ENCODE measurements around the gene UBE2D4. TPM values are rescaled to one million over a fixed set of nuclear protein-coding genes. Genes with fewer than 3 reads are reported as not detected.

Gene UBE2D4
- total RNA-seq, 4 donors from 2014 or later, result 12.9 to 18.2 (median 15.1) TPM

- 74 to 76% methylated on average over 2 of the region's 2 CpGs for WGBS, 2 donors
- H3K9me3 ChIP-seq, result no peaks in the 10 kb centered on the region
- peaks cover 0 to 9% (median 0%) of the 10 kb centered on the region in 3 donors for H3K36me3 ChIP-seq
- no peak for DNase-seq (ENCODE audit: low spot score in 2 of 2)
- H3K27ac ChIP-seq, result no peak overlapping the region
- no peak overlapping the region for H3K4me3 ChIP-seq
- TF ChIP-seq CTCF (IDR thresholded peaks at IDR 0.05) (no peak), POLR2A (IDR thresholded peaks at IDR 0.05) (no peak), EP300 (IDR thresholded peaks at IDR 0.05) (no peak)
- H3K27me3 ChIP-seq, result no peaks in the 10 kb centered on the region
- peaks cover 0 to 10% (median 3%) of the 10 kb centered on the region in 4 donors for H3K4me1 ChIP-seq
These were observed 4.8 kb upstream of the UBE2D4 start for GRCh38 chr7:43921423-43921822.

- Histone ChIP-seq H3K4me3 (no peak overlapping the region), H3K4me1 (peaks cover 0 to 19% (median 10%) of the 10 kb centered on the region in 4 donors), H3K36me3 (peaks cover 0 to 9% (median 0%) of the 10 kb centered on the region in 3 donors), H3K27me3 (no peaks in the 10 kb centered on the region), H3K9me3 (no peaks in the 10 kb centered on the region), H3K27ac (no peak overlapping the region)
- no peak for DNase-seq (ENCODE audit: low spot score in 2 of 2)
- 96 to 98% methylated on average over 4 of the region's 4 CpGs for WGBS, 2 donors
- no peak for TF ChIP-seq POLR2A (IDR thresholded peaks at IDR 0.05)
- TF ChIP-seq EP300 (IDR thresholded peaks at IDR 0.05), result no peak
- no peak for TF ChIP-seq CTCF (IDR thresholded peaks at IDR 0.05)
These were observed 3.5 kb upstream of the UBE2D4 start for GRCh38 chr7:43922726-43923125.

- no peak for DNase-seq (ENCODE audit: low spot score in 2 of 2)
- WGBS, 2 donors, result 1 to 2% methylated on average over 6 of the region's 6 CpGs
- TF ChIP-seq EP300 (IDR thresholded peaks at IDR 0.05) (no peak), CTCF (IDR thresholded peaks at IDR 0.05) (peak in 3 of 5 experiments; percentile 2 to 29 (median 4)), POLR2A (IDR thresholded peaks at IDR 0.05) (no peak)
- Histone ChIP-seq H3K36me3 (no peaks in the 10 kb centered on the region), H3K4me3 (peak overlapping the region; percentile 66 to 80 (median 78)), H3K4me1 (peaks cover 0 to 19% (median 10%) of the 10 kb centered on the region in 4 donors), H3K27ac (peak overlapping the region; percentile 92 to 98 (median 94)), H3K27me3 (no peaks in the 10 kb centered on the region), H3K9me3 (no peaks in the 10 kb centered on the region)
These were observed 525 bp downstream of the UBE2D4 start for GRCh38 chr7:43926798-43927123.

- 93 to 94% methylated on average over 4 of the region's 4 CpGs for WGBS, 2 donors
- no peak overlapping the region for H3K4me3 ChIP-seq
- H3K36me3 ChIP-seq, result no peaks in the 10 kb centered on the region
- no peaks in the 10 kb centered on the region for H3K27me3 ChIP-seq
- TF ChIP-seq EP300 (IDR thresholded peaks at IDR 0.05) (no peak), POLR2A (IDR thresholded peaks at IDR 0.05) (no peak), CTCF (IDR thresholded peaks at IDR 0.05) (no peak)
- H3K27ac ChIP-seq, result no peak overlapping the region
- no peak for DNase-seq (ENCODE audit: low spot score in 2 of 2)
- H3K4me1 ChIP-seq, result peaks cover 0 to 19% (median 10%) of the 10 kb centered on the region in 4 donors
- H3K9me3 ChIP-seq, result no peaks in the 10 kb centered on the region
These were observed 1.6 kb downstream of the UBE2D4 start for GRCh38 chr7:43927810-43928209.

- WGBS, 2 donors, result 95 to 97% methylated on average over 5 of the region's 5 CpGs
- no peak for DNase-seq (ENCODE audit: low spot score in 2 of 2)
These were observed 3.6 kb downstream of the UBE2D4 start for GRCh38 chr7:43929529-43930457.

More at GRCh38 chr7:43929529-43930457, 3.6 kb downstream of the UBE2D4 start:
- Histone ChIP-seq H3K27me3 (no peaks in the 10 kb centered on the region), H3K4me1 (peaks cover 0 to 18% (median 10%) of the 10 kb centered on the region in 4 donors), H3K4me3 (no peak overlapping the region), H3K9me3 (no peaks in the 10 kb centered on the region), H3K27ac (no peak overlapping the region), H3K36me3 (no peaks in the 10 kb centered on the region)
- TF ChIP-seq CTCF (IDR thresholded peaks at IDR 0.05) (no peak), POLR2A (IDR thresholded peaks at IDR 0.05) (no peak)

Measured in tibial nerve (tissue), 4 donors.